Measurements from ENCODE around the gene ABHD5.

GRCh38 chr3:43762451-43762850 is 71.7 kb downstream of the ABHD5 start:
- TF ChIP-seq CTCF (conservative IDR thresholded peaks at IDR 0.05) (no peak), ZFX (IDR thresholded peaks at IDR 0.05) (no peak)

Measured in C4-2B (cell line).